ENCODE results near the gene PRR4.

GRCh38 chr12:10891937-10892336 is 42.7 kb upstream of the PRR4 start:
- TF ChIP-seq POLR2AphosphoS5 (IDR thresholded peaks at IDR 0.05) (no peak), CTCF (IDR thresholded peaks at IDR 0.05) (no peak)

Data from sigmoid colon (tissue), 4 donors.